Testis (tissue), 2 donors: ENCODE measurements around the gene DIAPH3.

ENCODE experiments used
- CTCF ChIP-seq, 3 experiments: fragments of 450-650 bp in 2 of 3; fragments of 200-600 bp in 1 of 3; sonication (generic) in 1 of 3; IDR thresholded peaks; one replicate each; pipeline ENCODE4 v1.5.1; 2016 to 2019; ENCODE audit warnings: antibody characterized with exemption in 3 of 3, mild to moderate bottlenecking in 2 of 3, moderate library complexity in 1 of 3
- POLR2A ChIP-seq: fragments of 450-650 bp; IDR thresholded peaks from one replicate; pipeline ENCODE4 v1.6.1; 2017; ENCODE audit warnings: antibody characterized with exemption, mild to moderate bottlenecking, moderate library complexity

GRCh38 chr13:59861676-59862075, 302.1 kb downstream of the DIAPH3 start:
- TF ChIP-seq CTCF (IDR thresholded peaks at IDR 0.05) (no peak), POLR2A (no peak)
